ENCODE results near the gene B4GALNT2. TPM values are rescaled to one million over a fixed set of nuclear protein-coding genes. Genes with fewer than 3 reads are reported as not detected.

The B4GALNT2 gene
- polyA plus RNA-seq, 4 donors: 0.16 to 1.7 (median 0.39) TPM

Other genes with a start within 250 kb of the B4GALNT2 start
- gene ATP5MC1, start 240.0 kb upstream of the B4GALNT2 start, polyA plus RNA-seq (ENCODE audit: insufficient read length in 4 of 4): 100 to 1,000 TPM; 102 to 157 (median 143) TPM
- gene UBE2Z, start 224.4 kb upstream of the B4GALNT2 start, polyA plus RNA-seq (ENCODE audit: insufficient read length in 4 of 4): 100 to 1,000 TPM in 1 of 4 donors, 10 to 100 TPM in 3; 85.5 to 105 (median 96.1) TPM
- 100 to 1,000 TPM in 2 of 4 donors, 10 to 100 TPM in 2; 67.4 to 112 (median 96.5) TPM for gene SNF8, start 187.9 kb upstream of the B4GALNT2 start, polyA plus RNA-seq (ENCODE audit: insufficient read length in 4 of 4)
- gene GIP, start 164.2 kb upstream of the B4GALNT2 start, polyA plus RNA-seq (ENCODE audit: insufficient read length in 4 of 4): not detected
- gene IGF2BP1, start 135.4 kb upstream of the B4GALNT2 start, polyA plus RNA-seq (ENCODE audit: insufficient read length in 4 of 4): 10 to 100 TPM in 3 of 4 donors, 1 to 10 TPM in 1; 5.7 to 26.7 (median 20.0) TPM
- gene GNGT2, start 77.8 kb downstream of the B4GALNT2 start, polyA plus RNA-seq (ENCODE audit: insufficient read length in 4 of 4): 1 to 10 TPM; 1.5 to 2.0 (median 1.7) TPM
- 1 to 10 TPM; 2.9 to 5.6 (median 4.1) TPM for gene ABI3, start 77.9 kb downstream of the B4GALNT2 start, polyA plus RNA-seq (ENCODE audit: insufficient read length in 4 of 4)
- gene PHOSPHO1, start 98.0 kb downstream of the B4GALNT2 start, polyA plus RNA-seq (ENCODE audit: insufficient read length in 4 of 4): 10 to 100 TPM in 1 of 4 donors, 1 to 10 TPM in 3; 1.3 to 22.7 (median 2.3) TPM
- 10 to 100 TPM; 28.2 to 31.6 (median 31.0) TPM for gene ZNF652, start 229.5 kb downstream of the B4GALNT2 start, polyA plus RNA-seq (ENCODE audit: insufficient read length in 4 of 4)

Data from left renal pelvis (tissue), 4 donors.